ENCODE results near the gene CRB1.

The CRB1 gene

GRCh38 chr1:197269053-197269452 is 1.0 kb downstream of the CRB1 start:
- no peak overlapping the region for H3K4me3 Mint-ChIP-seq
- no peaks in the 10 kb centered on the region for H3K4me1 Mint-ChIP-seq (ENCODE audit: low read depth in 2 of 2)
- H3K27me3 Mint-ChIP-seq: peaks cover 0 to 10% of the 10 kb centered on the region in 2 donors
- H3K9me3 Mint-ChIP-seq: no peaks in the 10 kb centered on the region
- no peaks in the 10 kb centered on the region for H3K36me3 Mint-ChIP-seq (ENCODE audit: insufficient read depth)
- ATAC-seq (replicated peaks): no peak
- H3K27ac Mint-ChIP-seq: no peak overlapping the region
- DNase-seq: no peak

GRCh38 chr1:197272791-197273190 is 4.7 kb downstream of the CRB1 start:
- no peaks in the 10 kb centered on the region for H3K36me3 Mint-ChIP-seq (ENCODE audit: insufficient read depth)
- no peaks in the 10 kb centered on the region for H3K9me3 Mint-ChIP-seq
- H3K4me1 Mint-ChIP-seq (ENCODE audit: low read depth in 2 of 2): peaks cover 0 to 3% of the 10 kb centered on the region in 2 donors
- no peak overlapping the region for H3K4me3 Mint-ChIP-seq
- ATAC-seq (replicated peaks) (no peak), DNase-seq (no peak)
- H3K27me3 Mint-ChIP-seq: peaks cover 6 to 10% of the 10 kb centered on the region in 2 donors
- no peak overlapping the region for H3K27ac Mint-ChIP-seq

GRCh38 chr1:197277166-197277565 is 9.1 kb downstream of the CRB1 start:
- Mint-ChIP-seq H3K27me3 (peaks cover 14 to 21% of the 10 kb centered on the region in 2 donors), H3K4me1 (ENCODE audit: low read depth in 2 of 2) (peaks cover 0 to 3% of the 10 kb centered on the region in 2 donors), H3K27ac (no peak overlapping the region), H3K9me3 (no peaks in the 10 kb centered on the region), H3K4me3 (no peak overlapping the region), H3K36me3 (ENCODE audit: insufficient read depth) (no peaks in the 10 kb centered on the region)
- ATAC-seq (replicated peaks) (no peak), DNase-seq (no peak)

- Mint-ChIP-seq H3K36me3 (ENCODE audit: insufficient read depth) (no peaks in the 10 kb centered on the region), H3K9me3 (no peaks in the 10 kb centered on the region), H3K4me3 (no peak overlapping the region), H3K27ac (no peak overlapping the region), H3K27me3 (peaks cover 24 to 27% of the 10 kb centered on the region in 2 donors), H3K4me1 (ENCODE audit: low read depth in 2 of 2) (peaks cover 1 to 3% of the 10 kb centered on the region in 2 donors)
- no peak for DNase-seq
- no peak for ATAC-seq (replicated peaks)
Measured at GRCh38 chr1:197284325-197284724, 16.3 kb downstream of the CRB1 start.

GRCh38 chr1:197284966-197285365 is 16.9 kb downstream of the CRB1 start:
- no peak overlapping the region for H3K27ac Mint-ChIP-seq
- H3K27me3 Mint-ChIP-seq: peaks cover 24 to 28% of the 10 kb centered on the region in 2 donors
- no peaks in the 10 kb centered on the region for H3K36me3 Mint-ChIP-seq (ENCODE audit: insufficient read depth)
- no peak for ATAC-seq (replicated peaks)
- H3K4me1 Mint-ChIP-seq (ENCODE audit: low read depth in 2 of 2): peaks cover 1 to 3% of the 10 kb centered on the region in 2 donors
- no peak overlapping the region for H3K4me3 Mint-ChIP-seq
- DNase-seq: no peak
- no peaks in the 10 kb centered on the region for H3K9me3 Mint-ChIP-seq

GRCh38 chr1:197285526-197286205 is 17.6 kb downstream of the CRB1 start:
- DNase-seq (no peak), ATAC-seq (replicated peaks) (no peak)
- Mint-ChIP-seq H3K9me3 (no peaks in the 10 kb centered on the region), H3K36me3 (ENCODE audit: insufficient read depth) (no peaks in the 10 kb centered on the region), H3K4me1 (ENCODE audit: low read depth in 2 of 2) (peaks cover 1 to 3% of the 10 kb centered on the region in 2 donors), H3K4me3 (no peak overlapping the region), H3K27ac (no peak overlapping the region), H3K27me3 (peaks cover 24 to 34% of the 10 kb centered on the region in 2 donors)

- H3K9me3 Mint-ChIP-seq: no peaks in the 10 kb centered on the region
- no peak overlapping the region for H3K4me3 Mint-ChIP-seq
- DNase-seq (no peak), ATAC-seq (replicated peaks) (no peak)
- H3K4me1 Mint-ChIP-seq (ENCODE audit: low read depth in 2 of 2): peaks cover 1 to 3% of the 10 kb centered on the region in 2 donors
- H3K36me3 Mint-ChIP-seq (ENCODE audit: insufficient read depth): no peaks in the 10 kb centered on the region
- peaks cover 20 to 25% of the 10 kb centered on the region in 2 donors for H3K27me3 Mint-ChIP-seq
- H3K27ac Mint-ChIP-seq: no peak overlapping the region
Measured at GRCh38 chr1:197286634-197287033, 18.6 kb downstream of the CRB1 start.

GRCh38 chr1:197287863-197288262 is 19.8 kb downstream of the CRB1 start:
- H3K4me3 Mint-ChIP-seq: no peak overlapping the region
- ATAC-seq (replicated peaks) (no peak), DNase-seq (no peak)
- no peaks in the 10 kb centered on the region for H3K36me3 Mint-ChIP-seq (ENCODE audit: insufficient read depth)
- H3K4me1 Mint-ChIP-seq (ENCODE audit: low read depth in 2 of 2): peaks cover 1 to 3% of the 10 kb centered on the region in 2 donors
- peaks cover 30 to 36% of the 10 kb centered on the region in 2 donors for H3K27me3 Mint-ChIP-seq
- H3K9me3 Mint-ChIP-seq: peaks cover 0 to 3% of the 10 kb centered on the region in 2 donors
- no peak overlapping the region for H3K27ac Mint-ChIP-seq

- Mint-ChIP-seq H3K9me3 (no peaks in the 10 kb centered on the region), H3K27ac (no peak overlapping the region), H3K36me3 (ENCODE audit: insufficient read depth) (no peaks in the 10 kb centered on the region), H3K27me3 (peaks cover 6 to 17% of the 10 kb centered on the region in 2 donors), H3K4me3 (no peak overlapping the region), H3K4me1 (ENCODE audit: low read depth in 2 of 2) (no peaks in the 10 kb centered on the region)
- DNase-seq (no peak), ATAC-seq (replicated peaks) (no peak)
Measured at GRCh38 chr1:197302775-197303174, 34.7 kb downstream of the CRB1 start.

GRCh38 chr1:197303463-197303862 is 35.4 kb downstream of the CRB1 start:
- ATAC-seq (replicated peaks) (no peak), DNase-seq (no peak)
- Mint-ChIP-seq H3K27ac (no peak overlapping the region), H3K4me1 (ENCODE audit: low read depth in 2 of 2) (no peaks in the 10 kb centered on the region), H3K36me3 (ENCODE audit: insufficient read depth) (no peaks in the 10 kb centered on the region), H3K27me3 (peaks cover 0 to 10% of the 10 kb centered on the region in 2 donors), H3K9me3 (no peaks in the 10 kb centered on the region), H3K4me3 (no peak overlapping the region)

- Mint-ChIP-seq H3K4me3 (no peak overlapping the region), H3K27ac (no peak overlapping the region), H3K9me3 (no peaks in the 10 kb centered on the region), H3K27me3 (peaks cover 0 to 10% of the 10 kb centered on the region in 2 donors), H3K4me1 (ENCODE audit: low read depth in 2 of 2) (no peaks in the 10 kb centered on the region), H3K36me3 (ENCODE audit: insufficient read depth) (no peaks in the 10 kb centered on the region)
- DNase-seq (no peak), ATAC-seq (replicated peaks) (no peak)
Measured at GRCh38 chr1:197304638-197305200, 36.7 kb downstream of the CRB1 start.

GRCh38 chr1:197305925-197306324 is 37.9 kb downstream of the CRB1 start:
- H3K27me3 Mint-ChIP-seq: peaks cover 0 to 10% of the 10 kb centered on the region in 2 donors
- H3K4me3 Mint-ChIP-seq: no peak overlapping the region
- H3K9me3 Mint-ChIP-seq: no peaks in the 10 kb centered on the region
- H3K36me3 Mint-ChIP-seq (ENCODE audit: insufficient read depth): no peaks in the 10 kb centered on the region
- no peaks in the 10 kb centered on the region for H3K4me1 Mint-ChIP-seq (ENCODE audit: low read depth in 2 of 2)
- DNase-seq (no peak), ATAC-seq (replicated peaks) (no peak)
- no peak overlapping the region for H3K27ac Mint-ChIP-seq

- Mint-ChIP-seq H3K4me3 (no peak overlapping the region), H3K27ac (no peak overlapping the region), H3K36me3 (ENCODE audit: insufficient read depth) (no peaks in the 10 kb centered on the region), H3K4me1 (ENCODE audit: low read depth in 2 of 2) (no peaks in the 10 kb centered on the region), H3K27me3 (peaks cover 0 to 10% of the 10 kb centered on the region in 2 donors), H3K9me3 (no peaks in the 10 kb centered on the region)
- DNase-seq: no peak
- no peak for ATAC-seq (replicated peaks)
Measured at GRCh38 chr1:197306381-197307062, 38.5 kb downstream of the CRB1 start.

GRCh38 chr1:197307136-197307535 is 39.1 kb downstream of the CRB1 start:
- peaks cover 0 to 10% of the 10 kb centered on the region in 2 donors for H3K27me3 Mint-ChIP-seq
- no peak for DNase-seq
- no peaks in the 10 kb centered on the region for H3K36me3 Mint-ChIP-seq (ENCODE audit: insufficient read depth)
- no peaks in the 10 kb centered on the region for H3K4me1 Mint-ChIP-seq (ENCODE audit: low read depth in 2 of 2)
- no peak overlapping the region for H3K27ac Mint-ChIP-seq
- ATAC-seq (replicated peaks): no peak
- H3K4me3 Mint-ChIP-seq: no peak overlapping the region
- H3K9me3 Mint-ChIP-seq: no peaks in the 10 kb centered on the region

Measured in effector memory CD8-positive, alpha-beta T cell (primary cell).